ENCODE data around the gene TFDP1.

DNA sequence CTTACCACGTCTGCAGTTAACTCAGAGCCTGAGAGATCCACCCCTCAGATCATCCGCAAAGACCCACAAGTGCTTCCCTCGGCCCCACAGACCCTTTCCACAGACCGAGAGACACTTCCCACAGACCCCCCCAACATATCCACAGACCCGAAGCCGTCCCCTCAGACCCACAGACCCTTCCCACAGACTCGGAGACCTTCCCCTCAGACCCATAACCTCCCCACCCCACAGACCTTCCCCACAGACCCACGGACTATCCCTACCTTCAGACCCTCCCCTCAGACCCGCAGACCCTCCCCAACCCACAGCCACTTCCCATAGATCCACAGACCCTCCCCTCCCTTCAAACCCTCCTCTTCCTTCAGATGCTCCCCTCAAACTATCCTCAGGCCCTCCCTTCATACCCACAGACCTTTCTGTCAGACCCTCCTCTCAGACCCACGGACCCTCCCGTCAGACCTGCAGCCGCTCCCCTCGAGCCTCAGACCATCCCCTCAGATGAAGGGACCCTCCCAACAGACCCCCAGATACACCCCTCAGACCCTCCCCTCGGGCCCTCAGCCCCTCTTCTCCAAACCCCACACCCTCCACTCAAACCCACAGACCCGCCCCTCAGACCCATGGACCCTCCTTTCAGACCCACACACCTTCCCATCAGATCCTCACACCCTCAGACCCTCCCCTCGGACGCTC is 20.1 kb upstream of the TFDP1 start:
- TF ChIP-seq, protein P1, sequence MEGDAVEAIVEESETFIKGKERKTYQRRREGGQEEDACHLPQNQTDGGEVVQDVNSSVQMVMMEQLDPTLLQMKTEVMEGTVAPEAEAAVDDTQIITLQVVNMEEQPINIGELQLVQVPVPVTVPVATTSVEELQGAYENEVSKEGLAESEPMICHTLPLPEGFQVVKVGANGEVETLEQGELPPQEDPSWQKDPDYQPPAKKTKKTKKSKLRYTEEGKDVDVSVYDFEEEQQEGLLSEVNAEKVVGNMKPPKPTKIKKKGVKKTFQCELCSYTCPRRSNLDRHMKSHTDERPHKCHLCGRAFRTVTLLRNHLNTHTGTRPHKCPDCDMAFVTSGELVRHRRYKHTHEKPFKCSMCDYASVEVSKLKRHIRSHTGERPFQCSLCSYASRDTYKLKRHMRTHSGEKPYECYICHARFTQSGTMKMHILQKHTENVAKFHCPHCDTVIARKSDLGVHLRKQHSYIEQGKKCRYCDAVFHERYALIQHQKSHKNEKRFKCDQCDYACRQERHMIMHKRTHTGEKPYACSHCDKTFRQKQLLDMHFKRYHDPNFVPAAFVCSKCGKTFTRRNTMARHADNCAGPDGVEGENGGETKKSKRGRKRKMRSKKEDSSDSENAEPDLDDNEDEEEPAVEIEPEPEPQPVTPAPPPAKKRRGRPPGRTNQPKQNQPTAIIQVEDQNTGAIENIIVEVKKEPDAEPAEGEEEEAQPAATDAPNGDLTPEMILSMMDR (IDR thresholded peaks at IDR 0.05), result no peak
- TF ChIP-seq POLR2AphosphoS5 (IDR thresholded peaks at IDR 0.05; ENCODE audit: low read depth, low read length), result no peak
- TF ChIP-seq, protein P2, sequence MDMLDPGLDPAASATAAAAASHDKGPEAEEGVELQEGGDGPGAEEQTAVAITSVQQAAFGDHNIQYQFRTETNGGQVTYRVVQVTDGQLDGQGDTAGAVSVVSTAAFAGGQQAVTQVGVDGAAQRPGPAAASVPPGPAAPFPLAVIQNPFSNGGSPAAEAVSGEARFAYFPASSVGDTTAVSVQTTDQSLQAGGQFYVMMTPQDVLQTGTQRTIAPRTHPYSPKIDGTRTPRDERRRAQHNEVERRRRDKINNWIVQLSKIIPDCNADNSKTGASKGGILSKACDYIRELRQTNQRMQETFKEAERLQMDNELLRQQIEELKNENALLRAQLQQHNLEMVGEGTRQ (IDR thresholded peaks at IDR 0.05; ENCODE audit: borderline replicate concordance, low read depth, low read length), result no peak
- no peak for TF ChIP-seq MEF2A (IDR thresholded peaks at IDR 0.05; ENCODE audit: borderline replicate concordance, low read depth)
- TF ChIP-seq GATA2 (CRISPR knock-in tag; IDR thresholded peaks at IDR 0.05), result no peak
- no peak for TF ChIP-seq YY1 (IDR thresholded peaks at IDR 0.05; ENCODE audit: low read depth)
- TF ChIP-seq RCOR1 (IDR thresholded peaks at IDR 0.05; ENCODE audit: low read length), result no peak
- TF ChIP-seq EZH2phosphoT487 (IDR thresholded peaks at IDR 0.05; ENCODE audit: borderline replicate concordance, low read depth), result no peak
- TF ChIP-seq FOSL2 (IDR thresholded peaks at IDR 0.05; ENCODE audit: borderline replicate concordance, low read depth), result no peak
- TF ChIP-seq ELF1 (IDR thresholded peaks at IDR 0.05), result no peak
- no peak for TF ChIP-seq RXRA (IDR thresholded peaks at IDR 0.05; ENCODE audit: borderline replicate concordance, low read depth)

All from SK-N-SH (cell line).